Activated CD4-positive, CD25-positive, alpha-beta regulatory T cell treated with anti-CD3 and anti-CD28 coated beads, Interleukin-2, amount 50 U/mL, for 16 hours (primary cell): ENCODE measurements around the gene PSMB8.
A peak's percentile ranks its signal among the peaks of the same experiment; 100 is the strongest.

Experiments
- DNase-seq: peaks from one replicate; pipeline ENCODE4 v3.0.0-alpha.2; 2020; ENCODE audit warnings: low read depth, low spot score

PSMB8 gene

DNA sequence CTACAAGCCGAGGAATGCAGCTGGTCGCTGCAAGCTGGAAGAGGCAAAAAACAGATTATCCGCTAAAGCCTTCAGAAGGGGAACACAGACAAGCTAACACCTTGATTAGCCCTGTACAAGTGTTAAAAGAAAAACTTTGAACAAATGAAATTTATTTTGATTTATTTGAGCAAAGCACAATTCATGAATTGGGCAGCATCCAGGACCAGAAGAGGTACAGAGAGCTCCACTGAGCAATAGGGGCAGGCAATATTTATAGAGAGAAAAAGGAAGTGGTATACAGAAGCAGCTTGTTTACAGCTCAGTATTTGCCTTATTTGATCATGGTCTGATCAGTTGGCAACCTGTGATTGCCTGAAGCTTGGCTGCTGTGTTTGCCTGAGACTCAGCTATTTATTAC lies 44.7 kb downstream of the PSMB8 start:
- DNase-seq: no peak

DNA sequence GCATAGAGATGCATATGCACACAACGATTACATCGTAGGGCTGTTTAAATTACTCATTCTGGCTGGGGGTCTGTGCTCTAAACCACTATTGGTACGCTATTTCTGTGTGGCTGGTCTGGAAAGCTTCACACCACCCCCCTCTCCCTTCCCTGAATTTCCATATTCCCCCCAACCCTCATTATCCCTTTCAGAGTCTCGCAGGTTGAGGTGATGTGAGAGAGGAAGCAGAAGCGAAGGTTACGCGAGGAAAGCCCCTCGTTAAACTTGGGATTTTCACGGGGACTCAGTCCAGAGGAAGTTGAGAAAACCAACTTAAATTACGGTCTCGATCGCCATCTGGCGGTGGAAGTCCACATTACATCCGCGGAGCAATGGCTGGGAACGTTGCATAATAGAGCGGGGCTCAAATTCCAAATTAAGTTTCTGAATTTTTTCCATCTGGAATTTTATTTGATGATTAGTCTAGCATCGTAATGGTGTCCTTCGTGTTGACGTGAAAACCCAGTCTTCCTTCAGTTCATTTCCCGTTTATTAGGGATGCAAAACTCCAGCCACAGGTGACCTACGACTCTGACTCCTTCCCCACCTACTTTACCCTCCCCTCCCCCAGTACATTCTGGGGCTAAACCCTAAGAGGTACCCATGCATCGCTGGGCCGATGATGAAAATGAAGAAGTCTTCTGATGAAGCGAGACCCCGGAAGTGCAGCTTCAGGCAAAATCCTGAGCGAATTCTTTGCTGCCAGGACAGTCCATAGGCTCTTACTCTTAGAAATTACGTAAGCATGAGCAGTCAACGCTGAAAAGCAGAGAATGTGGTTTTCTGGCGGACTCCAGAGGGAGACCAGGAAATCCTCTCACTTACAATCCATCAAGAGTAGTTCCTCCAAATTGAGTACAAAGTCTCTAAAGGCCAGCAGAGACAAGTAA lies 46.7 kb downstream of the PSMB8 start:
- DNase-seq: peak; percentile 63

DNA sequence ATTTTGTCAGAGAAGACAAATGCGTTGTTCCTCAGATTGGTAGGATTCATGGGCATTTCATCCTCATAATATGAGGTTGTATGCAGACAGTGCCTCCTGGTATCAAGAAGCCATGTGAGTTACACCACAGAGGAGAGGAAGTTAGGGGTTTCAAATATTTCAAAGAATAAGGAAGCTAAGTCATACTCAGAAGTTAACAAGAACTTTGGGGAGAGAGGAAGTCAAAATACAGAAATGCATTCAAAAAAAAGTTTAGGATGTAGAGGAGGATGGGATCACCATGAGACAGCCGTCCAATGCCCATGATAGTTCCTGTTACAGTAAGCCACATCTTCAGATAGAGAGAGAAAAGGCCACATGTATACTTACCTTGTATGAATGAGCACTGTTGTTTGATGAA lies 49.3 kb downstream of the PSMB8 start:
- no peak for DNase-seq

DNA sequence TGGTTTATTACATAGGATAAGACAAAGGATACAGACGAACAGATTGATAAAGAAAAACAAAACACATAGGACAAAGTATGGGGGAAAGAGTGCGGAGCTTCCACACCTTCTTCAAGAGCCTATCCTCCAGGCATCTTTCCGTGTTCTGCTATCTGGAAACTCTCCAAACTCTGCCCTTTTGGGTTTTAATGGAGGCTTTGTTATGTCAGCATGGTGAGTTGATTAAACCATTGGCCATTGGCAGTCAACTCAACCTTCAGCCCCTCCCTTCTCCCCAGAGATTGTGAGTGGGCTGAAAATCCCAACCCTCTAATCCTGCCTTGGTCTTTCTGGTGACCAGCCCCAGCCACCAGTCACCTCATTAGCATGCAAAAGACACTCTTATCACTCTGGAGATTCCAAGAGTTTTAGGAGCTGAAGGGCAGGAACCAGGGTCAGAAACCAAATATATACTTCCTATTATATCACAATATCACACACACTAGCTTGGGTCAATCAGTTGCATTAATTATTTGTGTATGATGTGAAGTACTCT lies 50.9 kb downstream of the PSMB8 start:
- DNase-seq: no peak
